T-helper 2 cell (primary cell): ENCODE measurements around the gene NRL.
A peak's percentile ranks its signal among the peaks of the same experiment; 100 is the strongest.

ENCODE experiments used
- DNase-seq, 5 experiments: peaks; one replicate each; pipeline versions ENCODE4 v3.0.0 to v3.0.0-alpha.2; 2012 to 2022
- total RNA-seq, 2 donors: gene quantifications; one replicate each; lab custom pipeline; 2026; lab: John Stamatoyannopoulos, UW

The NRL gene
- total RNA-seq = 2.5 to 3.8 reads per million in 2 donors

DNA sequence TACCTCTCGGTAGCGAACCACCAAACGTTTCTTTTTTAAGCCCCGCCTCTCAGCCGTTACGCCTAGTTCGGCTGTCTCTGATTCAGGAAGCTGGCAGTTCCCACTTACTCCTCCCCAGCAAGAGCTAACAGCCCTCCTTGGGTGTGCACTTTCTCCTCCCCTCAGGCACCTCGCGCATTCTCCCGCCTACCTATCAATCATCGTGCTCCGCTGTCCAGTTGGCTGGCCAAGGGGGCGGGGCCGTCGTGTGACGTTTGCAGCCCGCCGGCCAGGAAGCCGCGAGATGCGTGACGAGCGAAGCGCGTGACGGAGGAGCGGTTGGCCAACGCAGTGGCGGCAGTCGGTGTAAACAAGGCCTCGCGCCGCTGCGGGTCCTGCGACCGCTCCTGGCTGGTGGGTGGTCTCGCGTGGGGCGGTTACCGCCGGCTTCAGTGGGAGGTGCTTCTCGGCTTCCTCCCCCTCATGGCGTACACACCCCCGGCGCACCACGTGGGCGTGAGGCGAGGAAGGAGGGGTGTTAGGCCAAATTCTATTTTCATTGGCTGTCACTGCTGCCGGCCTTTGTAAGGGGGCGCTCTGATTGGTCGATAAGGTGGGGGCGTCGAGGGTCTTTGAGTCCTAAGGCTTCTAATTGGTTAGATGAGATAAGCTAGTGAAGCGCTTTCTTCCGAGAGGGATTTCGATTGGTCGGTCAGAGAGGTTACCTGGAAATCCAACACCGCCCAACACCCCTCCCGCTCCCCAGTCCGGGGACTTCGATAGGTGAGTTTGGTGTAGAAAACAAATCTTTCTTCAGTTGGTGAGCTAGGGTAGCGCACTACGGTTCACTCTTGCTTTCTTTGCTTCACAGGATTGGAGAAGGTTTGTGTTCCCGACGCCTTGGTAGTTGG, at the start of gene NRL, which contains the start of gene DCAF11:
NRL (minus strand) TSS at position 418 of the 890 bp plus-strand sequence. CDS start 32,101 bp downstream, outside the sequence.
DCAF11 (plus strand) TSS at position 246 of the 890 bp plus-strand sequence. CDS start 818 bp downstream, outside the sequence.
- DNase-seq = peak; percentile 94 to 100 (median 98)

DNA sequence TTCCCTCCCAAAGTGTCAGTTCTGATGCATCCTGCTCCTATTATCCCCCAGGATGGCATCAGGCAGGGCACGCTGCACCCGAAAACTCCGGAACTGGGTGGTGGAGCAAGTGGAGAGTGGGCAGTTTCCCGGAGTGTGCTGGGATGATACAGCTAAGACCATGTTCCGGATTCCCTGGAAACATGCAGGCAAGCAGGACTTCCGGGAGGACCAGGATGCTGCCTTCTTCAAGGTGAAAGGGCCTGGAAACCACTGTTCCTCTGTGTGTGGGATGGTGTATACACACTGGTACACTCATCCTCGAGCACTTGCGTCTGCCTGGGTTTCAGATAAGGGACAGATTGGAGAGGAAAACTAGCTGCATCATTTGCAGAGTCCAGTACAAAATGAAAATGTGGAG, 47.3 kb upstream of the NRL start:
- peak in 1 of 5 experiments; percentile 37 for DNase-seq

GRCh38 chr14:24160850-24161804, 46.4 kb upstream of the NRL start, which contains the start of gene IRF9:
Gene IRF9, plus strand, starts transcription at chr14:24161265. Its CDS starts 880 bp downstream, at chr14:24162145.
- DNase-seq = peak; percentile 90 to 98 (median 93)

- DNase-seq = no peak
These were observed 45.7 kb upstream of the NRL start for GRCh38 chr14:24160499-24160849.

- no peak for DNase-seq
These were observed 45.2 kb upstream of the NRL start for GRCh38 chr14:24159777-24160498.

GRCh38 chr14:24157331-24157730, 42.6 kb upstream of the NRL start:
- no peak for DNase-seq

- no peak for DNase-seq
These were observed 42.1 kb upstream of the NRL start for GRCh38 chr14:24156840-24157239.

DNA sequence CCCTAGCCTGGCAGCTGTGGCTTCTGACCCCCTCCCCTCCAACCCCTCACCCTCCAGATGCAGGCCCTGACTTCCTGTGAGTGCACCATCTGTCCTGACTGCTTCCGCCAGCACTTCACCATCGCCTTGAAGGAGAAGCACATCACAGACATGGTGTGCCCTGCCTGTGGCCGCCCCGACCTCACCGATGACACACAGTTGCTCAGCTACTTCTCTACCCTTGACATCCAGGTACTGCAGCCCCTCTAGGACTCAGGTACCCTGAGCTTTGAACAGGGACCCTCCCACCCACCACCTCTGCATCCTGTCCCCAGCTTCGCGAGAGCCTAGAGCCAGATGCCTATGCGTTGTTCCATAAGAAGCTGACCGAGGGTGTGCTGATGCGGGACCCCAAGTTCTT, 40.4 kb upstream of the NRL start:
- no peak for DNase-seq

GRCh38 chr14:24151404-24152080, 36.8 kb upstream of the NRL start:
- DNase-seq = no peak

DNA sequence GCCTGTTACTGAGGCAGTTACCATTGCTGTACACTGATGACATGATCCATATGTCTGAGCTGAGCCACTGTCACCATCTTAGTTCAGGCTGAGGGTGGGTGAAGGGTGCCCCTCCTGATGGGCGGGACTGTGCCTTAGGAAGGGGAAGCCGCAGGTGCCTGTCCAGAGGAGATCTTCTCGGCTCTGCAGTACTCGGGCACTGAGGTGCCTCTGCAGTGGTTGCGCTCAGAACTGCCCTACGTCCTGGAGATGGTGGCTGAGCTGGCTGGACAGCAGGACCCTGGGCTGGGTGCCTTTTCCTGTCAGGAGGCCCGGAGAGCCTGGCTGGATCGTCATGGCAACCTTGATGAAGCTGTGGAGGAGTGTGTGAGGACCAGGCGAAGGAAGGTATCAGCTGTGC, 36.2 kb upstream of the NRL start:
- no peak for DNase-seq

DNA sequence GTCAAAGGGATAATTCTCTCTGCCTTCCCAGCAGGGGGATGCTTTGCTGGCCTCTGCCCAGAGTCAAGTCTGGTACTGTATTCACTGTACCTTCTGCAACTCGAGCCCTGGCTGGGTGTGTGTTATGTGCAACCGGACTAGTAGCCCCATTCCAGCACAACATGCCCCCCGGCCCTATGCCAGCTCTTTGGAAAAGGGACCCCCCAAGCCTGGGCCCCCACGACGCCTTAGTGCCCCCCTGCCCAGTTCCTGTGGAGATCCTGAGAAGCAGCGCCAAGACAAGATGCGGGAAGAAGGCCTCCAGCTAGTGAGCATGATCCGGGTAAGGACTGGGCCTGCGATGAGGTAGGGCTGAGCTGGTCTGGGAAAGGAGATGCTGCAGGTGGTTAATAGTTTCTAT, 35.8 kb upstream of the NRL start:
- DNase-seq = no peak

- no peak for DNase-seq
These were observed 35.3 kb upstream of the NRL start for GRCh38 chr14:24150061-24150460.

GRCh38 chr14:24149302-24149969, 34.7 kb upstream of the NRL start:
- DNase-seq = no peak

DNA sequence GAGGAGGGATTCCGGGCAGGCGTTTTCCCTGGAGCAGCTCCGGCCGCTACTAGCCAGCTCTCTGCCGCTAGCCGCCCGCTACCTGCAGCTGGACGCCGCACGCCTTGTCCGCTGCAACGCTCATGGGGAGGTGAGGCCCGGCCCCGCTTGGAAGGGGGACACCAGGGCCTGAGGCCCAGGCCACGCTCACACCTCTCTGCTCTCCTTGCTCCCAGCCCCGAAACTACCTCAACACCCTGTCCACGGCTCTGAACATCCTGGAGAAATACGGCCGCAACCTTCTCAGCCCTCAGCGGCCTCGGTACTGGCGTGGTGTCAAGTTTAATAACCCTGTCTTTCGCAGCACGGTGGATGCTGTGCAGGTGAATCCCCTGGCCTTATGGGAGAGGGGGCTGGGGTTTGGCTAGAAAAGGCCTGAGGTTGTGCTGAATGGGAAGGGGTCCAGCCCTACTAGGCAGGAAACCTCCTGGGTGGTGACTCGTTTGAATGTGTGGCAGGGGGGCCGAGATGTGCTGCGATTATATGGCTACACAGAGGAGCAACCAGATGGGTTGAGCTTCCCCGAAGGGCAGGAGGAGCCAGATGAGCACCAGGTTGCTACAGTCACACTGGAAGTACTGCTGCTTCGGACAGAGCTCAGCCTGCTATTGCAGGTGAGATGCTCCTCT, 33.1 kb upstream of the NRL start:
- DNase-seq = no peak

- peak; percentile 94 to 99 (median 98) for DNase-seq
These were observed 32.4 kb upstream of the NRL start, which contains the start of gene RNF31 for GRCh38 chr14:24146978-24147760. Gene RNF31, plus strand, starts transcription at chr14:24147498. Its CDS starts 201 bp downstream, at chr14:24147699.

- peak; percentile 71 to 93 (median 80) for DNase-seq
These were observed 31.8 kb upstream of the NRL start, which contains the start of gene PSME2 for GRCh38 chr14:24146453-24146977. Gene PSME2, minus strand, starts transcription at chr14:24146610. Its CDS starts 29 bp downstream, at chr14:24146581.

DNA sequence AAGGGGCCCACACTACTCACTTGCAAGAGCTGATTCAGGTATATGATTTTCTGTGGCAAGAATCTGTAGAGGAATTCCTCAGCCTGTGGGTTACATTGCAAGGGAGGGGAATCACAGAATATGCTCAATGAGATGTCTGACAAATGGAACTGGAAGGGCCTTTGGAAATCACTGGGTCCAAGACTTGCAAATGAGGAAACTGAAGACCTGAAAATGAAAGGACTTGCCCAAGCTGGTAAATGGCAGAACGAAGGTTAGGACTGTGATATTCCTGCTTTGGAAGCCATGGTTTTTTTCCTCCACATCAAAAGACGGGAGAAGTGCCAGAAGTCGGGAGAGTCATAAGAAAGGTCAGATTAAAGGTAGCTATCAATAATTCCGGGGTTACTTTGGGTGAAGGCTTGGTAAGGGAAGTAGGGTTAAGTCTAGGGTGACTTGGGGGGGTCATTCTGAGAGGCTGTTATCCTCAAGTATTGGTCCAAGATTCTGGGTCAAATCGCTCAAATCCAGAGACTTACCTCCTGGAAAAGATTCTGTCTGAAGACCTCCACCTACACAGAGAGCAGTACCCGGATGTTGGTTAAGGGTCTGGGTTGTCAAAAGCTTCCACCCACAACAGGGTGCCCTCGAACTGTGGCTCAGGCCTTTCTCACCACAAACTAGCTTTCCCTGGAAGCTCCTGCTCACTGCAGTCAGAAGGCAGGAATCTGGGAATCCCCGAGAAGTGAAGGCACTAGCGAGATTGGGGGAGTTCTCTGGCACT, 31.1 kb upstream of the NRL start:
- DNase-seq = peak in 1 of 5 experiments; percentile 54

DNA sequence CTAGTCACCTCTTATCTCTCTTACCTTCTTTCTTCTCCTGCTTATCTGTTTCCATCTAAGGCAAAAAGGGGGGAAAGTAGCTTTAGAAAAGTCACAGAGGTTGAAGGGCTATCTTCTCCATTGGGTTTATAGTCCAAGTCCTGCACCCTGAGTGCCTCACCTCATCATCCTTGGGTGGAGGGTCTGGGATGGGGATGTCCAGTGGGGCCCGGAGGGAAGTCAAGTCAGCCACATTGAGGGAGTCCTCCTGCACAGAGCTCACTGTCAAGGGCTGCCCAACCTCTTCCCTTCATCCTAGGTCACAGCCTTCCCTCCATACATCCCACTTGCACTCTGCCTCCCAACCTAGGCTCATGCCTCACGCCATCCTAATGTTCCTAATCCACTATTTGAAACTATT, 30.5 kb upstream of the NRL start:
- DNase-seq = no peak
